ENCODE data around the gene ARHGDIB.

ARHGDIB gene

DNA sequence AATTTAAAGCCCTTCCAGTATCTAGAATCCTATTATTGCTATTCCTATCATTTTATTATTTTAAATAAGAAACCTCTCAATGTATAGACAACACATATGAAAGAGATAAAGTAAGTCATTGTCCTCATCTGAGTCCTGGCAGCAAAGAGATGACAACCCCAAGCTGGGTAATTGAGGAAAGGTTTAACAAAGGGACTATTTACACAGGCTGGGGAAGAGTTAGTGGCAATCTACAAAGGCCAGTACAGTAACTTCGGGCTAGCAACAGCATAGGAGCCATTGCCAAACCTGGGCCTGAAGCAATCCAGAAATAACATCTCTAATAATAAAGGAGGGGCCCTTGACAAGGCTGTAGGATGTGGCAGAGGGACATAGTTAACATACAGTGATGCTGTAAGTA is 22.6 kb upstream of the ARHGDIB start:
- TF ChIP-seq, protein P1, sequence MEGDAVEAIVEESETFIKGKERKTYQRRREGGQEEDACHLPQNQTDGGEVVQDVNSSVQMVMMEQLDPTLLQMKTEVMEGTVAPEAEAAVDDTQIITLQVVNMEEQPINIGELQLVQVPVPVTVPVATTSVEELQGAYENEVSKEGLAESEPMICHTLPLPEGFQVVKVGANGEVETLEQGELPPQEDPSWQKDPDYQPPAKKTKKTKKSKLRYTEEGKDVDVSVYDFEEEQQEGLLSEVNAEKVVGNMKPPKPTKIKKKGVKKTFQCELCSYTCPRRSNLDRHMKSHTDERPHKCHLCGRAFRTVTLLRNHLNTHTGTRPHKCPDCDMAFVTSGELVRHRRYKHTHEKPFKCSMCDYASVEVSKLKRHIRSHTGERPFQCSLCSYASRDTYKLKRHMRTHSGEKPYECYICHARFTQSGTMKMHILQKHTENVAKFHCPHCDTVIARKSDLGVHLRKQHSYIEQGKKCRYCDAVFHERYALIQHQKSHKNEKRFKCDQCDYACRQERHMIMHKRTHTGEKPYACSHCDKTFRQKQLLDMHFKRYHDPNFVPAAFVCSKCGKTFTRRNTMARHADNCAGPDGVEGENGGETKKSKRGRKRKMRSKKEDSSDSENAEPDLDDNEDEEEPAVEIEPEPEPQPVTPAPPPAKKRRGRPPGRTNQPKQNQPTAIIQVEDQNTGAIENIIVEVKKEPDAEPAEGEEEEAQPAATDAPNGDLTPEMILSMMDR (conservative IDR thresholded peaks at IDR 0.05), result no peak
- no peak overlapping the region for H3K27ac ChIP-seq

DNA sequence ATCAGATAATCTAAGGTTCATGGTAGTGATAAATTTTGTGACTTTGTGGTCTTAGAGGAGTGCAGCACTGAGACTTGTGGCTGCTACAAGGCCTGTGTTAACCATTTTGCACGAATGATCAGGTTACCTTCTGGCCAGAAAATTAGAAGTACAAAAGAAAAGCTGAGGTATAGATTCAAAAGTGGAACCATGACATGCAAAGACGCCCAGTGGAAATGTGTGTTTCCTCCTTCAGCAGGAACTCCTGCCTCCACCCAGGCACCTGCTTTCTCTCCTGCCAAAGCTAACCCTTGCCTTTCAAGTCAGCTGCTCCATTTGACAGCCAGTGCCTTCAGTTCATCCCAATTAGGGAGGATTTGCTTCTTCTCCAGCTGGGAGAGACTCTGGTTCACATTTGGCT is 21.6 kb upstream of the ARHGDIB start:
- TF ChIP-seq, protein P1 (conservative IDR thresholded peaks at IDR 0.05), result no peak
- H3K27ac ChIP-seq, result no peak overlapping the region

DNA sequence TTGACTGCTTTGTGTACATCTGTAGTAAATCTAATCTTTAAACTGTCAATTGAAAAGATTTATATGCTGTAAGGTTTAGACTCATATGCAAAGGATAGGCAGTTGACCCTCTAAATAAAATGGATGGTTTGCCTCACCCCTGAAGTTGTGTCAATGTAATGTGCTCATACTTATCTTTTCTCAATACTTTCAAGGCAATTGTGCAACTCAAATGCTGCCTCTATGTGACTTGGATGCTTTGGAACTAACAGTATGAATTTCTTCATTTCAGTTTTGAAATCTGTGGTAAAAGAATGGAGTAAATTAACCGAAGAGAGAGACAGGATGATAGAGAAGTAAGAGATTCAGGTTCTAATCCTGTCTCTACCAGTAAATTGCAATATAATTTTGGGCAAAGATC is 21.2 kb upstream of the ARHGDIB start:
- no peak overlapping the region for H3K27ac ChIP-seq
- TF ChIP-seq, protein P1 (conservative IDR thresholded peaks at IDR 0.05), result no peak

DNA sequence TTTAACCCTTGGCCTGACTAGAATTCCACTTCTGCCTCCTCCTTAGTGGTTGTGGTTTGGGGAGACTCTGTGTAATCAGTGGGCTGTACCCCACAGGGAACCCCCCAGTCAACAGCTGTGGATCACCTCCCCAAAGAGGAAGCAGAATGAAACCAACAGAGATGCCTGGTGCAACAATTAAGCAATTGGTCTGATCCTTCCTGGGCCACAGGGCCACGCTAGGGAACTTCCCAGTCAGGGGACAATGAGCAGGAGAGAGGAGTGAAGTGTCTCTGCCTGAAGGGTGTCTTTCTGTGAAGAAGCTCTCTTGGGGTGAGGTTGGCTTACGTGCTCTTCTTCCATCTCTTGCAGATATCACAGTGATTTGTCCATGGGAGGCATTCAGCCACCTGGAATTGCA is 19.6 kb upstream of the ARHGDIB start:
- H3K27ac ChIP-seq, result no peak overlapping the region
- TF ChIP-seq, protein P1 (conservative IDR thresholded peaks at IDR 0.05), result no peak

DNA sequence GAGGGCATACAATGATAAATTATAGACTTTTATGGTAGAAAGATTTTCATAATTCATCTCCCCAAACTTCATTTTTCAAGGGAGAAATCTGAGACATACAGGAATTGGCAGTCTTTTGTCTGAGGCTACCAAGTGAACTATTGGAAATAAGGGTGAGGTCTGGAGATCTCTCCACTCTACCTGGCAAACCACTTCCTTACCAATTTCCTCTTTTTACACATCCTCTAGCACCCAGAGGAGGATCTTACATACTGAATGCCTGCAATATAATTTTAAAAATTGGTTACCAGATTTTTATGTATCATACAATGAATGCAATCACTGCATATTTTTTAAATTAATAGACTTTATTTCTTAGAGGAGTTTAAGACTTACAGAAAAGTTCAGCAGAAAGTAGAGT is 18.1 kb upstream of the ARHGDIB start:
- TF ChIP-seq, protein P1 (conservative IDR thresholded peaks at IDR 0.05), result no peak
- no peak overlapping the region for H3K27ac ChIP-seq

DNA sequence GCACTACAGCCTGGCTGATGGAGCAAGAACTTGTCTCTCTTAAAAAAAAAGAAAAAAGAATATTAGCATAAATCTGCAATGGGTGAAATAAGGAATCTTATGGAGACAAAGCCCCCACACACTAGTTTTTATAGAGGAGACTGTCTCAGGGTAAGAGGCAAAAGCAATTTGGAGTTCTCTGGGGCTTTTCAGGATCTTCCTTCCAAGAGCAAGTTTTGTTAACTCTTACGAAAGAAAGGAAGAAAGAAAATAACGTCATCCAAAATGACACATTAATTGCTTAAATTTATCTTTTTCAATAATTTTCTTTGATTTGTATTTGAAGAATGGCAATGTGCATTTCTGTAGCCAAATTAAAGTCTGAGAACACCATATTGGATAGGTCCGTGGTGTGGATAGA is 15.3 kb upstream of the ARHGDIB start:
- H3K27ac ChIP-seq, result no peak overlapping the region

DNA sequence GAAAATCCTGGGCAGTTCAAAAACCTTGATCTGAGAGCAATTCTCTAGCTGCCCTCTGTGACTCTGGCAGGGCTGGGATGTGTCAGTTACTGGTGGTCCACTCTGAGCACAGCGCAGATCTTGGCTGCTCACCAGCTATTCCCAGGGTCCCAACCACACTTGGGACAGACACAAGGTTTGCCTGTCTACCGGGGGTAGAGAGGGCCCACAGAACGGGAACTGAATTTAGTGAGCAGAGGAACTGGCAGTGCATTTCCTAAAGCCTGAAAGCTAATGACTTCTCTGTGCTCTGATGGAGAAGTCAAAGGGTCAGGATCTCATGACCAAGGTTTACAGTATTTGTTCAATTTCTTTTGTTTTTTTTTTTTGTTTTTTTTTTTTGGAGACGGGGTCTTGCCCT is 14.1 kb upstream of the ARHGDIB start:
- no peak overlapping the region for H3K27ac ChIP-seq
- TF ChIP-seq, protein P1 (conservative IDR thresholded peaks at IDR 0.05), result no peak

More for the DNA sequence above, 15.3 kb upstream of the ARHGDIB start:
- TF ChIP-seq, protein P1 (conservative IDR thresholded peaks at IDR 0.05), result no peak

DNA sequence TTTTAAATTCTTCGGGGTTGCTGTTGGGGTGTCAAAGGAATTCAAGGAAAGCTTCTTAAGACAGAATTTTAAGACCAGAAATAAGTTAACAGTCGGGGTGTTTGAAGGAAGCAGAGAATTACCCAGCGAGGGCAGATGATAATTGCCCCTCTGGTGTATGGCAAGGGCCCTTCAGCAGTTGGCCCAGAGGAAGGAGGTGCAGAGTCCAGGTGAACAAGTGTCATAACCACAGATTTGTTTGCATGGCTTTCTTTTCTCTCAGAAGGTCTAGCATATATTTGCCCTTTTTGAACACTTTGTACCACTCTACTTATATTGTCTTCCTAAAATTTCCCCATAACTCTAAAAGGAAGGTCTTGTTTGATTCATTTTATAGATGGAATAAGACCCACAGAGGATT is 13.2 kb upstream of the ARHGDIB start:
- TF ChIP-seq, protein P1 (conservative IDR thresholded peaks at IDR 0.05), result no peak
- no peak overlapping the region for H3K27ac ChIP-seq

All from VCaP (cell line).